Activated CD4-positive, alpha-beta T cell treated with anti-CD3 and anti-CD28 coated beads for 36 hours (primary cell): ENCODE measurements around the gene MED1. TPM values are rescaled to one million over a fixed set of nuclear protein-coding genes. Genes with fewer than 3 reads are reported as not detected.
"Not testable (repeated sequence)": the region's sequence is repeated elsewhere in the genome, so short reads cannot be mapped to it uniquely, and the experiment has no call there.

Source experiments
- ATAC-seq: fragments of 200-7000 bp; cut with Tn5 transposase; one replicate; pipeline ENCODE4 v1.10.0; 2021; ENCODE audit warnings: mild to moderate bottlenecking, moderate library complexity
- CTCF ChIA-PET: fragments of 350-600 bp; sonication (Branson Sonifier 250); formaldehyde crosslinking; loops from one replicate; lab custom pipeline; 2021; ENCODE audit warnings: antibody characterized with exemption; lab: Charles Lee
- POLR2A ChIA-PET: fragments of 350-600 bp; sonication (Branson Sonifier 250); formaldehyde crosslinking; loops from one replicate; lab custom pipeline; 2021; ENCODE audit warnings: antibody characterized with exemption, inconsistent platforms; lab: Charles Lee
- DNase-seq: peaks from one replicate; pipeline ENCODE4 v3.0.0-alpha.2; 2020
- H3K27ac Mint-ChIP-seq: one replicate; pipeline ENCODE4 v1.8.0; 2021; ENCODE audit warnings: mixed read lengths
- H3K27me3 Mint-ChIP-seq: one replicate; pipeline ENCODE4 v1.8.0; 2021; ENCODE audit warnings: mixed read lengths
- H3K36me3 Mint-ChIP-seq: one replicate; pipeline ENCODE4 v1.8.0; 2021; ENCODE audit warnings: low read depth, mixed read lengths
- H3K4me1 Mint-ChIP-seq: one replicate; pipeline ENCODE4 v1.8.0; 2021; ENCODE audit warnings: mixed read lengths
- H3K4me3 Mint-ChIP-seq: one replicate; pipeline ENCODE4 v1.8.0; 2021; ENCODE audit warnings: mild to moderate bottlenecking, moderate library complexity, mixed read lengths
- H3K9me3 Mint-ChIP-seq: one replicate; pipeline ENCODE4 v1.8.0; 2021; ENCODE audit warnings: low read depth, mixed read lengths
- intact Hi-C, 2 experiments: fragments of 100-400 bp; cut with DNase I in 1 of 2; cut with micrococcal nuclease in 1 of 2; formaldehyde crosslinking; loops; one replicate each; pipeline versions ENCODE4 v1.14.2 to v1.15.1; 2022 to 2024; cut with DNase I, micrococcal nuclease
- total RNA-seq, 2 experiments: library from RNA; stranded (reverse); gene quantifications; one replicate each; pipeline ENCODE4 v1.2.3, GENCODE V29; 2021

The MED1 gene
- total RNA-seq, 2 experiments from 2014 or later = 66.1 to 76.1 TPM

GRCh38 chr17:39443326-39443725 is 7.7 kb downstream of the MED1 start:
- no peaks in the 10 kb centered on the region for H3K27me3 Mint-ChIP-seq
- H3K9me3 Mint-ChIP-seq = no peaks in the 10 kb centered on the region
- ChIA-PET CTCF (no interaction called here), POLR2A (no interaction called here)
- H3K4me1 Mint-ChIP-seq = peaks cover 5% of the 10 kb centered on the region
- DNase-seq = no peak
- H3K27ac Mint-ChIP-seq = no peak overlapping the region
- intact Hi-C loops = no loop called here
- no peak for ATAC-seq
- H3K36me3 Mint-ChIP-seq = peaks cover 51% of the 10 kb centered on the region
- no peak overlapping the region for H3K4me3 Mint-ChIP-seq

- POLR2A ChIA-PET = interaction anchor here (1.2 kb wide), 1 partner anchor 12 kb away, joined by 5 read pairs; the partner anchor contains the start of gene MED1
- H3K4me1 Mint-ChIP-seq, H3K9me3 Mint-ChIP-seq: not testable (repeated sequence)
Observed at GRCh38 chr17:39439868-39440267, 11.2 kb downstream of the MED1 start.

GRCh38 chr17:39429600-39429999 is 21.5 kb downstream of the MED1 start:
- peaks cover 33% of the 10 kb centered on the region for H3K36me3 Mint-ChIP-seq

More at GRCh38 chr17:39439868-39440267, 11.2 kb downstream of the MED1 start:
- DNase-seq, ATAC-seq, intact Hi-C loops, H3K4me3 Mint-ChIP-seq, H3K27me3 Mint-ChIP-seq: not testable (repeated sequence)
- CTCF ChIA-PET = interaction anchor here (1.5 kb wide), 1 partner anchor 35 kb away, joined by 3 read pairs; no protein-coding TSS in a partner anchor
- peaks cover 42% of the 10 kb centered on the region for H3K36me3 Mint-ChIP-seq
- peak overlapping the region; percentile 25 for H3K27ac Mint-ChIP-seq

GRCh38 chr17:39416141-39416540 is 34.9 kb downstream of the MED1 start:
- ATAC-seq (no peak), DNase-seq (no peak)
- Mint-ChIP-seq H3K27me3 (no peaks in the 10 kb centered on the region), H3K9me3 (no peaks in the 10 kb centered on the region), H3K4me3 (no peak overlapping the region), H3K4me1 (no peaks in the 10 kb centered on the region), H3K36me3 (peaks cover 31% of the 10 kb centered on the region), H3K27ac (no peak overlapping the region)
- ChIA-PET POLR2A (interaction anchor here (0.6 kb wide), 1 partner anchor 86 kb away, joined by 3 read pairs; no protein-coding TSS in a partner anchor), CTCF (interaction anchor here (1.2 kb wide), 1 partner anchor 89 kb away, joined by 3 read pairs; no protein-coding TSS in a partner anchor)
- intact Hi-C loops = no loop called here

More at GRCh38 chr17:39429600-39429999, 21.5 kb downstream of the MED1 start:
- no peaks in the 10 kb centered on the region for H3K9me3 Mint-ChIP-seq
- intact Hi-C loops = no loop called here
- DNase-seq (no peak), ATAC-seq (no peak)
- no peaks in the 10 kb centered on the region for H3K4me1 Mint-ChIP-seq
- no peaks in the 10 kb centered on the region for H3K27me3 Mint-ChIP-seq
- no peak overlapping the region for H3K4me3 Mint-ChIP-seq
- POLR2A ChIA-PET = interaction anchor here (1.1 kb wide), 1 partner anchor 16 kb away, joined by 15 read pairs; no protein-coding TSS in a partner anchor
- CTCF ChIA-PET = interaction anchor here (0.6 kb wide), 1 partner anchor 23 kb away, joined by 3 read pairs; no protein-coding TSS in a partner anchor
- no peak overlapping the region for H3K27ac Mint-ChIP-seq

- H3K27ac Mint-ChIP-seq = no peak overlapping the region
- DNase-seq = no peak
- no peak for ATAC-seq
- ChIA-PET CTCF (interaction anchor here (1.1 kb wide), 1 partner anchor 139 kb away, joined by 3 read pairs; no protein-coding TSS in a partner anchor), POLR2A (no interaction called here)
- H3K4me1 Mint-ChIP-seq = peaks cover 19% of the 10 kb centered on the region
- H3K4me3 Mint-ChIP-seq = no peak overlapping the region
- H3K9me3 Mint-ChIP-seq = no peaks in the 10 kb centered on the region
- H3K27me3 Mint-ChIP-seq = no peaks in the 10 kb centered on the region
- intact Hi-C loops = no loop called here
- peaks cover 48% of the 10 kb centered on the region for H3K36me3 Mint-ChIP-seq
Observed at GRCh38 chr17:39410279-39410678, 40.8 kb downstream of the MED1 start.

- CTCF ChIA-PET = no interaction called here
- Mint-ChIP-seq H3K9me3 (no peaks in the 10 kb centered on the region), H3K4me3 (no peak overlapping the region), H3K4me1 (peaks cover 34% of the 10 kb centered on the region), H3K36me3 (peaks cover 43% of the 10 kb centered on the region), H3K27me3 (no peaks in the 10 kb centered on the region), H3K27ac (peak overlapping the region; percentile 13)
- intact Hi-C loops = loop anchor here in 1 of 2 experiments (10.0 kb wide), 3 partner anchors 516 to 696 kb away; partner anchors contain the start of genes LRRC3C, NR1D1 and ORMDL3
- POLR2A ChIA-PET = no interaction called here
- ATAC-seq = no peak
- DNase-seq = no peak
Observed at GRCh38 chr17:39408360-39408759, 42.7 kb downstream of the MED1 start.

GRCh38 chr17:39406951-39407350 is 44.1 kb downstream of the MED1 start:
- DNase-seq = no peak
- Mint-ChIP-seq H3K27me3 (no peaks in the 10 kb centered on the region), H3K36me3 (peaks cover 41% of the 10 kb centered on the region), H3K4me3 (no peak overlapping the region), H3K9me3 (no peaks in the 10 kb centered on the region), H3K4me1 (peaks cover 41% of the 10 kb centered on the region), H3K27ac (peak overlapping the region; percentile 52)
- intact Hi-C loops = loop anchor here in 1 of 2 experiments (10.0 kb wide), 3 partner anchors 518 to 698 kb away; partner anchors contain the start of genes LRRC3C, NR1D1 and ORMDL3
- ChIA-PET POLR2A (interaction anchor here (0.6 kb wide), 1 partner anchor 45 kb away, joined by 4 read pairs; no protein-coding TSS in a partner anchor), CTCF (interaction anchor here (0.6 to 1.1 kb wide), 3 partner anchors 15 to 234 kb away, joined by 3 read pairs; no protein-coding TSS in a partner anchor)
- no peak for ATAC-seq

GRCh38 chr17:39405436-39405835 is 45.6 kb downstream of the MED1 start:
- POLR2A ChIA-PET = interaction anchor here (0.6 kb wide), 2 partner anchors 80 to 199 kb away, joined by 3 to 9 read pairs; no protein-coding TSS in a partner anchor
- ATAC-seq = no peak
- Mint-ChIP-seq H3K27me3 (no peaks in the 10 kb centered on the region), H3K9me3 (no peaks in the 10 kb centered on the region), H3K36me3 (peaks cover 37% of the 10 kb centered on the region), H3K27ac (peak overlapping the region; percentile 93), H3K4me1 (peaks cover 45% of the 10 kb centered on the region), H3K4me3 (peak overlapping the region; percentile 24)
- intact Hi-C loops = loop anchor here (2.0 to 10.0 kb wide), 5 partner anchors 57 to 699 kb away; partner anchors contain the start of genes LRRC3C (in 1 of the 2), NR1D1 (in 1 of the 2), ORMDL3 (in 1 of the 2) and RPL19 (in 1 of the 2)
- CTCF ChIA-PET = interaction anchor here (0.7 to 1.1 kb wide), 5 partner anchors 9 to 230 kb away, joined by 3 read pairs; partner anchors contain the start of gene RPL19
- no peak for DNase-seq

- ChIA-PET POLR2A (interaction anchor here (0.6 kb wide), 3 partner anchors 81 to 198 kb away, joined by 3 to 9 read pairs (median 4); no protein-coding TSS in a partner anchor), CTCF (interaction anchor here (0.7 to 1.1 kb wide), 7 partner anchors 10 to 230 kb away, joined by 3 read pairs; partner anchors contain the start of genes MED1 and RPL19)
- no peaks in the 10 kb centered on the region for H3K27me3 Mint-ChIP-seq
- ATAC-seq (peak; percentile 52), DNase-seq (peak; percentile 53)
- H3K36me3 Mint-ChIP-seq = peaks cover 31% of the 10 kb centered on the region
- H3K27ac Mint-ChIP-seq = peak overlapping the region; percentile 93
- H3K4me1 Mint-ChIP-seq = peaks cover 52% of the 10 kb centered on the region
- no peaks in the 10 kb centered on the region for H3K9me3 Mint-ChIP-seq
- intact Hi-C loops = loop anchor here (1.0 to 10.0 kb wide), 12 partner anchors 47 to 1917 kb away; partner anchors contain the start of genes DUSP14 (in 1 of the 2), LASP1 (in 1 of the 2), LRRC3C (in 1 of the 2) and MED1 (in 1 of the 2)
- H3K4me3 Mint-ChIP-seq = peak overlapping the region; percentile 24
Observed at GRCh38 chr17:39404542-39405378, 46.3 kb downstream of the MED1 start.

- Mint-ChIP-seq H3K36me3 (peaks cover 14% of the 10 kb centered on the region), H3K4me3 (peak overlapping the region; percentile 91), H3K4me1 (peaks cover 53% of the 10 kb centered on the region), H3K9me3 (no peaks in the 10 kb centered on the region), H3K27ac (peak overlapping the region; percentile 47), H3K27me3 (no peaks in the 10 kb centered on the region)
- intact Hi-C loops = loop anchor here in 1 of 2 experiments (1.0 to 10.0 kb wide), 10 partner anchors 351 to 1916 kb away; partner anchors contain the start of genes DUSP14, LASP1, LRRC3C and NR1D1
- DNase-seq = peak; percentile 12
- no peak for ATAC-seq
- POLR2A ChIA-PET = no interaction called here
- CTCF ChIA-PET = interaction anchor here (2.2 kb wide), 1 partner anchor 144 kb away, joined by 5 read pairs; no protein-coding TSS in a partner anchor
Observed at GRCh38 chr17:39402890-39403605, 48.0 kb downstream of the MED1 start.
